Nephron (organoid): ENCODE measurements around the gene PTPRG.

Experiments used
- H3K27ac Mint-ChIP-seq, 3 experiments: 2 replicates each; pipeline ENCODE4 v1.8.0; 2020; ENCODE audit warnings: mixed read lengths in 3 of 3, mild to moderate bottlenecking in 2 of 3, moderate library complexity in 1 of 3
- H3K27me3 Mint-ChIP-seq: 2 replicates; pipeline ENCODE4 v1.8.0; 2021; ENCODE audit warnings: low read depth, mild to moderate bottlenecking, moderate library complexity, mixed read lengths
- H3K36me3 Mint-ChIP-seq: 2 replicates; pipeline ENCODE4 v1.8.0; 2020; ENCODE audit warnings: low read depth, mixed read lengths
- H3K4me1 Mint-ChIP-seq: 2 replicates; pipeline ENCODE4 v1.8.0; 2020; ENCODE audit warnings: mixed read lengths
- H3K4me3 Mint-ChIP-seq, 3 experiments: 2 replicates each; pipeline ENCODE4 v1.8.0; 2020; ENCODE audit warnings: mild to moderate bottlenecking in 3 of 3, mixed read lengths in 3 of 3, moderate library complexity in 2 of 3
- H3K9me3 Mint-ChIP-seq: 2 replicates; pipeline ENCODE4 v1.8.0; 2020; ENCODE audit warnings: mixed read lengths
- TF ChIP-seq, protein P1 (sequence below), 3 experiments: fragments of 200-600 bp; sonication (generic); IDR thresholded peaks; one replicate each; pipeline ENCODE4 v1.5.0; 2021; ENCODE audit warnings: antibody characterized with exemption in 3 of 3; ENCODE audit not compliant: unreplicated experiment in 3 of 3

Gene PTPRG

DNA sequence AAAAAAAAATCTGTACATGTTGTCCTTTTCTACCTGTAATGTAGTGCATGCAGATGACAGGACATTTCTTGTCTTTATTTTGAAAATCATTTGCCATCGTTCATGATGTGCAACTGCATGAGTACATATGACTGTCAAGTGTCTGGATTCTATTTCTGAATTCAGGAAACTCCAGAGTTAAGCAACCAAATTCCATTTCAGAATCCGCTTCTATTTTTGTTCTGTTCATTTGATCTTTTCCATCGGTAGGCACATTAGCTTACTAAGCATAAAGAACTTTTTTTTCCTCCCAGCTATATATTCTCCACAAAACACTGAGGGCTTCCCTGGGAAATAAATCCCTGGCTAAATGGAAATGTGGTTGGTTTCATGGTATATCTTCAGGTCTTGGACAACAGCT lies 365.6 kb downstream of the PTPRG start:
- TF ChIP-seq, protein P1, sequence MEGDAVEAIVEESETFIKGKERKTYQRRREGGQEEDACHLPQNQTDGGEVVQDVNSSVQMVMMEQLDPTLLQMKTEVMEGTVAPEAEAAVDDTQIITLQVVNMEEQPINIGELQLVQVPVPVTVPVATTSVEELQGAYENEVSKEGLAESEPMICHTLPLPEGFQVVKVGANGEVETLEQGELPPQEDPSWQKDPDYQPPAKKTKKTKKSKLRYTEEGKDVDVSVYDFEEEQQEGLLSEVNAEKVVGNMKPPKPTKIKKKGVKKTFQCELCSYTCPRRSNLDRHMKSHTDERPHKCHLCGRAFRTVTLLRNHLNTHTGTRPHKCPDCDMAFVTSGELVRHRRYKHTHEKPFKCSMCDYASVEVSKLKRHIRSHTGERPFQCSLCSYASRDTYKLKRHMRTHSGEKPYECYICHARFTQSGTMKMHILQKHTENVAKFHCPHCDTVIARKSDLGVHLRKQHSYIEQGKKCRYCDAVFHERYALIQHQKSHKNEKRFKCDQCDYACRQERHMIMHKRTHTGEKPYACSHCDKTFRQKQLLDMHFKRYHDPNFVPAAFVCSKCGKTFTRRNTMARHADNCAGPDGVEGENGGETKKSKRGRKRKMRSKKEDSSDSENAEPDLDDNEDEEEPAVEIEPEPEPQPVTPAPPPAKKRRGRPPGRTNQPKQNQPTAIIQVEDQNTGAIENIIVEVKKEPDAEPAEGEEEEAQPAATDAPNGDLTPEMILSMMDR (IDR thresholded peaks at IDR 0.05; ENCODE audit: unreplicated experiment in 3 of 3): no peak
- Mint-ChIP-seq H3K9me3 (no peaks in the 10 kb centered on the region), H3K4me3 (peak overlapping the region in 2 of 3 experiments; percentile 11 to 32), H3K36me3 (no peaks in the 10 kb centered on the region), H3K27ac (peak overlapping the region; percentile 60 to 87 (median 86)), H3K4me1 (peaks cover 57% of the 10 kb centered on the region), H3K27me3 (no peaks in the 10 kb centered on the region)

DNA sequence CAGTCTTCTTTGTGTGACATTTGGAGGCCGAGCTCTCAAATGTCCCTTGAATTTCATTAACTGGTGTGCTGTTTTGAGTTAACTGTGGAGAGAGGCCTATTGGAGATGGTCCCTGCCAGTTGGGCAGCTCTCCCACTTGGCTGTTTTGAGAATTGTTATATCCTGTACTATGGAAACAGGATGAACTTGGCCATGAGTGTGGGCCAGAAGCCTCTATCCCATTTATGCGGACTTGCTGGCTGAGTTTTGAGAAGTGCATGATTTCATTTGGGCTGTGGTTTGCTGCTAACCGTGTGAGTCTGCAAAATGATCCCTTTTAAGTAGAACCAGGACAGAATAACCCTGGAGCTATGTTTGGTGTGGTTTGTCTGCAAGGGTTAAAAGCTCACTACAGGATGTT lies 366.0 kb downstream of the PTPRG start:
- H3K36me3 Mint-ChIP-seq: no peaks in the 10 kb centered on the region

DNA sequence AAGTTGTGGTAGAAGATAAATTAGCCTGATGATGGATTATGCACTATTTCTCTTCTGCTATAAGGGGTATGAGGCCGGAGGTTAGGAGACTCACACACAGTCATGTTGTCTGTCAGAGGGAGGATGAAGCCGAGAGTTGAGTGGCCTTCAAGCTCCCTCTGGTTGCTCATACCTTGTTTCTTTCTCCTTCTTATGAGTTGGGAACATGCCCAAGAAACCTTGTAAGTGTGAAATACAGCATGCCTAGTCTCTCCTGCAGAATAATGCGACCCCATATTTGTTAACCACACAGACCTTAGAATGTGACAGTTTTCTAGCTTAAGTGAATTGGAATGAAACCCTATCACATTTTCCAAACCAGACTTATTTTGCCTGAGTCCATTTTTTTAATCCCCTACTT lies 366.7 kb downstream of the PTPRG start:
- peak overlapping the region in 2 of 3 experiments; percentile 86 to 87 for H3K27ac Mint-ChIP-seq
- peaks cover 57% of the 10 kb centered on the region for H3K4me1 Mint-ChIP-seq
- peak overlapping the region in 1 of 3 experiments; percentile 24 for H3K4me3 Mint-ChIP-seq
- no peaks in the 10 kb centered on the region for H3K36me3 Mint-ChIP-seq
- TF ChIP-seq, protein P1 (IDR thresholded peaks at IDR 0.05; ENCODE audit: unreplicated experiment in 3 of 3): no peak
- H3K27me3 Mint-ChIP-seq: no peaks in the 10 kb centered on the region
- H3K9me3 Mint-ChIP-seq: no peaks in the 10 kb centered on the region

More for the DNA sequence above, 366.0 kb downstream of the PTPRG start:
- Mint-ChIP-seq H3K9me3 (no peaks in the 10 kb centered on the region), H3K4me1 (peaks cover 57% of the 10 kb centered on the region), H3K27me3 (no peaks in the 10 kb centered on the region), H3K27ac (peak overlapping the region; percentile 60 to 87 (median 86)), H3K4me3 (peak overlapping the region in 2 of 3 experiments; percentile 11 to 32)
- TF ChIP-seq, protein P1 (IDR thresholded peaks at IDR 0.05; ENCODE audit: unreplicated experiment in 3 of 3): no peak

DNA sequence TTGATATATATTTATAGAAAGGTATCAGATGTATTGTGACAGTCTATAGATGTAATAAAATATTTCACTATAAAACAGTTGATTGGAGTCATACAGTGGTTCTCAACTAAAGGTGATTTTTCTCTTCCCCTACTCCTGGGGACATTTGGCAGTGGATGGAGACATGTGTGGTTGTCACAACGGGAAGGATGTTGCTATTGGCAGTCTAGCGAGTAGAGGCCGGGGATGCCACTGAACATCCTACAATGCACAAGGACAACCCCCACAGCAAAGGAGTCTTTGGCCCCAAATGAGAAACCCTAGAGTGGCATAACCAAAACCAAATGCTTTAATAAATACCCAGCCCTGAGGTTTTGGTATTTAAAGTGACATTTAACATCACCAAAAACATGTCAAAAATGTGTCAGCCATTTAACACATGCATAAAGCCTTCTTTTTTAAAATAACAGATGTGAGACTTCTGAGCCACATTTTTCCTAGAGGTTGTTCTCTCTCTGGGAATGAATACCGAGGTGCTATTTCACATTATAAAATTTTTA lies 367.5 kb downstream of the PTPRG start:
- Mint-ChIP-seq H3K4me1 (peaks cover 59% of the 10 kb centered on the region), H3K4me3 (no peak overlapping the region), H3K36me3 (no peaks in the 10 kb centered on the region), H3K9me3 (peaks cover 2% of the 10 kb centered on the region), H3K27me3 (no peaks in the 10 kb centered on the region), H3K27ac (no peak overlapping the region)
- TF ChIP-seq, protein P1 (IDR thresholded peaks at IDR 0.05; ENCODE audit: unreplicated experiment in 3 of 3): no peak

DNA sequence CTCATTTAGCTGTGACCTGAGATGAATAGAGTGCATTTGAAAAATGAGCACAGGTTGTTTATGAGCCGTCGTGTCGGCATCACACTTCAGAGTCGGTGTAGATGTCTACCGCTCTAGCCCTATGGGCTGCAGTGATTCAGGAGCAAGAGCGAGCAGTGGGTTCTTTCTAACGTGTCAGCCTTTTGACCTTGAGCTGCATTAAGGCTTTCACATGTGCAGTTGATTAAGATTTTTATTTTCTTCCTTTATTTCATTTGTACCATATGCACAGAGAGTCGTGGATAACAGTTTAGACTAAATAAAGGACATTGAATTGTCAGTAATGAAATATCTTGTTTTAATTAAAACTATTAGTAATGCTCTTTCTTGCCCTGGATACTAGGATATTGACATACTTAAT lies 368.2 kb downstream of the PTPRG start:
- TF ChIP-seq, protein P1 (IDR thresholded peaks at IDR 0.05; ENCODE audit: unreplicated experiment in 3 of 3): no peak
- Mint-ChIP-seq H3K9me3 (peaks cover 7% of the 10 kb centered on the region), H3K4me3 (no peak overlapping the region), H3K27me3 (no peaks in the 10 kb centered on the region), H3K4me1 (peaks cover 53% of the 10 kb centered on the region), H3K36me3 (peaks cover 4% of the 10 kb centered on the region), H3K27ac (peak overlapping the region in 1 of 3 experiments; percentile 7)

DNA sequence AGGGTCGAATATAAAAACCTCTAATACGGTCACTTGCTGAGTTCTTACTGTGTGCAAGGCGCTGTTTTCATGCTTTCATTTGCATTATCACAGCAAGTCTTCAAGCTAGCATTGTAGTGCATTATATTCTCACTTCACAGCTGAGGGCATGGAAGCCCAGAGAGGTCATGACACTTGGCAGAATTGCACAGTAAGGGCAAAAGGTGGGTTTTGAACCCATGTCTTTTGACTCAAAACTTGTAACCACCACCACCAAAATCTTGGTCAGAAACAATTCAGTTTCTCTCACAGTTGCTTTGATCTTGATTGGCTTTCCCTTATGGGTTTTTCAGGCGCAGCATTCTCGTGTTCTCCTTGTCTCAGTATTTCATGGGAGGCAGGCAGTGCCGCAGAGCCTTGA lies 371.1 kb downstream of the PTPRG start:
- no peaks in the 10 kb centered on the region for H3K27me3 Mint-ChIP-seq
- H3K36me3 Mint-ChIP-seq: peaks cover 16% of the 10 kb centered on the region
- H3K4me1 Mint-ChIP-seq: peaks cover 36% of the 10 kb centered on the region
- H3K4me3 Mint-ChIP-seq: no peak overlapping the region
- TF ChIP-seq, protein P1 (IDR thresholded peaks at IDR 0.05; ENCODE audit: unreplicated experiment in 3 of 3): no peak
- H3K9me3 Mint-ChIP-seq: peaks cover 13% of the 10 kb centered on the region
- H3K27ac Mint-ChIP-seq: no peak overlapping the region
